K562 (cell line): ENCODE results near the gene SPAG7. TPM values are rescaled to one million over a fixed set of nuclear protein-coding genes. Genes with fewer than 3 reads are reported as not detected.

Experiments used
- CXXC5 ChIP-seq: fragments of 250-450 bp; sonication (Bioruptor Pico); IDR thresholded peaks from 2 replicates; pipeline ENCODE4 v1.8.0; 2022; ENCODE audit warnings: inconsistent platforms, mild to moderate bottlenecking, moderate library complexity
- ELF2 ChIP-seq: fragments of 250-450 bp; sonication (Bioruptor Pico); IDR thresholded peaks from 2 replicates; pipeline ENCODE4 v1.5.0; 2021; ENCODE audit warnings: mild to moderate bottlenecking
- FOXM1 ChIP-seq, 2 experiments: fragments of 450-650 bp in 1 of 2; sonication (generic) in 1 of 2; formaldehyde crosslinking in 1 of 2; IDR thresholded peaks; 2 replicates each; pipeline versions ENCODE4 v1.6.1 to v1.9.0; 2017 to 2022; ENCODE audit warnings: low read depth in 2 of 2, mild to moderate bottlenecking in 2 of 2, missing genetic modification reagents in 1 of 2, moderate library complexity in 1 of 2
- HES1 ChIP-seq: fragments of 450-650 bp; IDR thresholded peaks from 2 replicates; pipeline ENCODE4 v1.6.1; 2016; ENCODE audit warnings: low read depth, mild to moderate bottlenecking, moderate library complexity
- L3MBTL2 ChIP-seq: fragments of 450-650 bp; IDR thresholded peaks from 2 replicates; pipeline ENCODE4 v1.6.1; 2016; ENCODE audit warnings: mild to moderate bottlenecking, moderate library complexity
- NFATC3 ChIP-seq: fragments of 450-650 bp; IDR thresholded peaks from 2 replicates; pipeline ENCODE4 v1.6.1; 2017; ENCODE audit warnings: mild to moderate bottlenecking
- NKRF ChIP-seq: fragments of 450-650 bp; IDR thresholded peaks from 2 replicates; pipeline ENCODE4 v1.6.1; 2016; ENCODE audit warnings: borderline replicate concordance
- PCBP1 ChIP-seq: fragments of 200-400 bp; formaldehyde crosslinking; IDR thresholded peaks from 2 replicates; pipeline ENCODE4 v1.6.1; 2018; ENCODE audit warnings: mild to moderate bottlenecking, low read depth, low read length; ENCODE audit not compliant: poor library complexity, severe bottlenecking
- PHB2 ChIP-seq: fragments of 450-650 bp; IDR thresholded peaks from 2 replicates; pipeline ENCODE4 v1.6.1; 2017; ENCODE audit warnings: low read depth
- PKNOX1 ChIP-seq: fragments of 450-650 bp; IDR thresholded peaks from 2 replicates; pipeline ENCODE4 v1.6.1; 2016
- POLR2A ChIP-seq: fragments of 450-650 bp; conservative IDR thresholded peaks from 2 replicates; pipeline ENCODE4 v1.6.1; 2016
- POLR2B ChIP-seq: fragments of 450-650 bp; IDR thresholded peaks from 2 replicates; pipeline ENCODE4 v1.6.1; 2018; ENCODE audit warnings: low read depth; ENCODE audit not compliant: partially characterized antibody
- SAFB2 ChIP-seq: fragments of 200-400 bp; formaldehyde crosslinking; IDR thresholded peaks from 2 replicates; pipeline ENCODE4 v1.6.1; 2018; ENCODE audit warnings: borderline replicate concordance, low read length, low read depth, moderate library complexity; ENCODE audit not compliant: severe bottlenecking
- TAF7 ChIP-seq: fragments of 450-650 bp; IDR thresholded peaks from 2 replicates; pipeline ENCODE4 v1.6.1; 2016; ENCODE audit warnings: missing genetic modification characterization, missing compliant biosample characterization
- TRIM24 ChIP-seq, 2 experiments: fragments of 450-650 bp; IDR thresholded peaks; 2 replicates each; pipeline ENCODE4 v1.6.1; 2016
- XRCC5 ChIP-seq: fragments of 200-400 bp; formaldehyde crosslinking; IDR thresholded peaks from 2 replicates; pipeline ENCODE4 v1.6.1; 2017; ENCODE audit warnings: low read depth, mild to moderate bottlenecking, low read length
- ZBTB7A ChIP-seq: IDR thresholded peaks from 2 replicates; pipeline ENCODE4 v1.6.1; 2011; ENCODE audit warnings: low read depth, mild to moderate bottlenecking, low read length, moderate library complexity, borderline replicate concordance; ENCODE audit not compliant: control insufficient read depth
- ZNF395 ChIP-seq: fragments of 200-800 bp; sonication (Bioruptor generic); IDR thresholded peaks from 2 replicates; pipeline ENCODE4 v1.6.1; 2017; ENCODE audit warnings: missing genetic modification characterization, missing compliant biosample characterization
- ZNF592 ChIP-seq: fragments of 450-650 bp; IDR thresholded peaks from 2 replicates; pipeline ENCODE4 v1.6.1; 2017; ENCODE audit warnings: antibody characterized with exemption, mild to moderate bottlenecking
- polyA plus RNA-seq, 8 experiments: library from polyadenylated mRNA; depleted of rRNA in 4 of 8; stranded (reverse) in 5 of 8; unstranded in 3 of 8; fragments of >200 nt; fragmentation: Nextera tagmentation in 2 of 8; fragmentation: Illumina TruSeq in 1 of 8; extraction: Ambion mirVana in 2 of 8; extraction: Trizol in 1 of 8; gene quantifications; 2 replicates each; pipeline versions ENCODE4 v1.2.1 to v1.2.3, GENCODE V29; 2011 to 2014; ENCODE audit warnings: inconsistent platforms in 1 of 8, missing spikeins in 1 of 8
- total RNA-seq, 7 experiments: library from RNA; depleted of rRNA in 6 of 7; stranded (reverse); fragments of >200 nt in 6 of 7; fragmentation: Illumina TruSeq in 2 of 7; extraction: Trizol in 2 of 7; gene quantifications; 2 replicates each; pipeline versions ENCODE4 v1.2.1 to v1.2.3, GENCODE V29; 2011 to 2021; ENCODE audit warnings: low replicate concordance in 1 of 7

SPAG7 gene
- total and polyA plus RNA-seq, 9 of the 15 experiments (the other 6 are each of a cell fraction or from before 2014, with no cell fraction given) = 5.6 to 53.5 (median 36.3) TPM

- TF ChIP-seq FOXM1 (IDR thresholded peaks at IDR 0.05; ENCODE audit: low read depth) (no peak), FOXM1 (CRISPR knock-in tag; IDR thresholded peaks at IDR 0.05; ENCODE audit: low read depth) (0 out of 2 replicates have a peak, but pooled peaks have one; percentile 38), PHB2 (no peak), ZNF592 (0 out of 2 replicates have a peak, but pooled peaks have one; percentile 15), ZBTB7A (peak; percentile 55; the same call in 1 of the 2 replicates), PCBP1 (no peak), PKNOX1 (peak; percentile 49), TRIM24 (IDR thresholded peaks at IDR 0.05) (no peak), XRCC5 (no peak), ELF2 (CRISPR knock-in tag) (no peak), POLR2B (peak; percentile 36), ZNF395 (CRISPR knock-in tag) (peak; percentile 66; the same call in 1 of the 2 replicates), TAF7 (tag) (no peak), NFATC3 (no peak), L3MBTL2 (0 out of 2 replicates have a peak, but pooled peaks have one; percentile 9), HES1 (no peak), NKRF (0 out of 2 replicates have a peak, but pooled peaks have one; percentile 7), CXXC5 (peak; percentile 5; the same call in 1 of the 2 replicates), SAFB2 (no peak), POLR2A (peak; percentile 74)
Observed at GRCh38 chr17:4950075-4950745, 17.4 kb downstream of the SPAG7 start (continued).
